Effector memory CD8-positive, alpha-beta T cell (primary cell): Measurements from ENCODE around the gene MMD.
"Not testable (repeated sequence)": the region's sequence is repeated elsewhere in the genome, so short reads cannot be mapped to it uniquely, and the experiment has no call there.

Experiments used
- ATAC-seq: fragments of 150-1000 bp; cut with Tn5 transposase; replicated peaks from 2 replicates; pipeline ENCODE4 v1.10.0; 2021; ENCODE audit warnings: mild to moderate bottlenecking, moderate library complexity
- DNase-seq, 3 experiments: peaks; one replicate each; pipeline ENCODE4 v3.0.0; 2021
- H3K27ac Mint-ChIP-seq, 2 donors: one replicate each; pipeline ENCODE4 v1.8.0; 2022; ENCODE audit warnings: mild to moderate bottlenecking in 2 of 2, mixed read lengths in 2 of 2, moderate library complexity in 2 of 2
- H3K27me3 Mint-ChIP-seq, 2 donors: one replicate each; pipeline ENCODE4 v1.8.0; 2022; ENCODE audit warnings: mixed read lengths in 2 of 2
- H3K36me3 Mint-ChIP-seq: one replicate; pipeline ENCODE4 v1.8.0; 2022; ENCODE audit warnings: mild to moderate bottlenecking, moderate library complexity, mixed read lengths; ENCODE audit not compliant: insufficient read depth
- H3K4me1 Mint-ChIP-seq, 2 donors: one replicate each; pipeline ENCODE4 v1.8.0; 2022; ENCODE audit warnings: low read depth in 2 of 2, mixed read lengths in 2 of 2
- H3K4me3 Mint-ChIP-seq, 2 donors: one replicate each; pipeline ENCODE4 v1.8.0; 2022; ENCODE audit warnings: mild to moderate bottlenecking in 2 of 2, mixed read lengths in 2 of 2, moderate library complexity in 2 of 2
- H3K9me3 Mint-ChIP-seq, 2 donors: one replicate each; pipeline ENCODE4 v1.8.0; 2022; ENCODE audit warnings: mixed read lengths in 2 of 2

MMD gene

DNA sequence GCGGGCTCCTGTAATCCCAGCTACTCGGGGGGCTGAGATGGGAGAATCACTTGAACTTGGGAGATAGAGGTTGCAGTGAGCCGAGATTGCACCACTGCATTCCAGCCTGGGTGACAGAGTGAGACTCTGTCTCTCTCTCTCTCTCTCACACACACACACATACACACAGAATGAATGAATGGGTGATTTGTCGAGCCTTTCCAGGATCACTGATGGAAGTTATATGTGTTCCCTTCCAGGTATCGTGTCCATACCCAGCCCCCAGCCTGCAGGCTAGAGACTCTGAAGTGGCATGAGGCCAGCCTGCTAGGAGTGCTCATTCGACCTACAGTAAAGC, 1.2 kb upstream of the MMD start:
- not testable (repeated sequence) for H3K36me3 Mint-ChIP-seq, ATAC-seq, DNase-seq, H3K27ac Mint-ChIP-seq, H3K9me3 Mint-ChIP-seq
- H3K27me3 Mint-ChIP-seq = peaks cover 28 to 32% of the 10 kb centered on the region in 2 donors
- H3K4me1 Mint-ChIP-seq = peaks cover 19 to 25% of the 10 kb centered on the region in 2 donors
- H3K4me3 Mint-ChIP-seq = peak overlapping the region in 1 of 2 donors; percentile 89

DNA sequence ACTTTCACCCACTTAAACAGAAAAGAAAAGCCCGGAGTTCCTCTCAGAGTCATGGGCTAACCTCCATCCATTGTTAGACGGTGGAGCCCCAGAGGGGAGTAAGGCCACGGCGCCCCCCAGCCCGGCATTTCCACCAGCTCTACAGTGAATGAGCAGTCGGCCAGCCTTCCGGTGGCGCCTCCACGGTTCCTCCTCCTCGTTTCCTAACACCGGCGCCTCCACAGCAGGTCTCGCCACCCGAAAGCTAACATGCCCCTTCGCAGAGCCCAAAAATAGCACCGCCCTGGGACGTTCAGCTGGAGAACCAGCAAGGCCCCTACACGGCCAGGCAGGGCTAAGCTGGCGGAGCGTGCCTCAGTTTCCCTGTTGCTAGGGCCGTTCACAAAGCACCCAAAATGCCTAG, 858 bp downstream of the MMD start:
- peak overlapping the region; percentile 89 to 92 for H3K4me3 Mint-ChIP-seq
- no peaks in the 10 kb centered on the region for H3K9me3 Mint-ChIP-seq
- peaks cover 29 to 37% of the 10 kb centered on the region in 2 donors for H3K4me1 Mint-ChIP-seq
- ATAC-seq (peak; percentile 19), DNase-seq (peak; percentile 10 to 25 (median 24))
- H3K27me3 Mint-ChIP-seq = peaks cover 25 to 26% of the 10 kb centered on the region in 2 donors
- peaks cover 10% of the 10 kb centered on the region for H3K36me3 Mint-ChIP-seq
- H3K27ac Mint-ChIP-seq = peak overlapping the region; percentile 71 to 91

DNA sequence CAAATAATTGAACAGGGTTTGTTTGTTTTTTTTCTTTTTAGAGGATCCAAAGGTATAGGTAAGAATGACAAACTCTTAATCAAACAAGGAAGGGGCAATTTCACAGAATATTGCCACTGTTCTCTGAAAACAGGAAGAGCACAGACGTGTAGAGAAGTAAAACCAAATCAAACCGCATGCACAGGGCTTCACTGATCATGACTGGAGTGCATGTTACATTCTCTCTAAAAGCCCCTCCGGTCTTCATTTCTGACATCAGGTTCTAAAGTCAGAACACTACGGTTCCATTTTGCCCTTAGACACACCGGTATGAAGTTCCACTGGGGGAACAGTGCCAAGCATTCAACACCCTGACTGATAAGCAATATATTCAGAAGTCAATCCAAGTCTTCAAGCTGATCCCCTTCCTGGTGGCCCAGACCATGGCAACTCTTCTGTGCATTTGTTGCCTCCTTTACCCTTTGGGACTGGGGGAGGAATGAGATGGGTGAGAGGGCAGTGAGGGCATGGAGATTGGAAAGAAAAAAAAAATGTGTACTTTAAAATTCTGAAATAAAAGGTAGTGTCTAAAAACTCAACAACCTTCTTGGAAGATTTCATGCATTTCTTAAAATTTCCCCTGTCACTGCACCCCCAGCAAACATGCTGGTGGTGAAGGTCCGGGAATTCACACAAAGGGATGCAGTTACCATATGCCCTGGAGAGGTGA, 1.4 kb downstream of the MMD start:
- Mint-ChIP-seq H3K27ac (peak overlapping the region; percentile 71 to 91), H3K27me3 (peaks cover 20 to 21% of the 10 kb centered on the region in 2 donors), H3K4me3 (peak overlapping the region; percentile 89 to 92), H3K4me1 (peaks cover 29 to 37% of the 10 kb centered on the region in 2 donors), H3K36me3 (peaks cover 10% of the 10 kb centered on the region), H3K9me3 (no peaks in the 10 kb centered on the region)
- DNase-seq = peak; percentile 0 to 12 (median 7)
- ATAC-seq = peak; percentile 34

DNA sequence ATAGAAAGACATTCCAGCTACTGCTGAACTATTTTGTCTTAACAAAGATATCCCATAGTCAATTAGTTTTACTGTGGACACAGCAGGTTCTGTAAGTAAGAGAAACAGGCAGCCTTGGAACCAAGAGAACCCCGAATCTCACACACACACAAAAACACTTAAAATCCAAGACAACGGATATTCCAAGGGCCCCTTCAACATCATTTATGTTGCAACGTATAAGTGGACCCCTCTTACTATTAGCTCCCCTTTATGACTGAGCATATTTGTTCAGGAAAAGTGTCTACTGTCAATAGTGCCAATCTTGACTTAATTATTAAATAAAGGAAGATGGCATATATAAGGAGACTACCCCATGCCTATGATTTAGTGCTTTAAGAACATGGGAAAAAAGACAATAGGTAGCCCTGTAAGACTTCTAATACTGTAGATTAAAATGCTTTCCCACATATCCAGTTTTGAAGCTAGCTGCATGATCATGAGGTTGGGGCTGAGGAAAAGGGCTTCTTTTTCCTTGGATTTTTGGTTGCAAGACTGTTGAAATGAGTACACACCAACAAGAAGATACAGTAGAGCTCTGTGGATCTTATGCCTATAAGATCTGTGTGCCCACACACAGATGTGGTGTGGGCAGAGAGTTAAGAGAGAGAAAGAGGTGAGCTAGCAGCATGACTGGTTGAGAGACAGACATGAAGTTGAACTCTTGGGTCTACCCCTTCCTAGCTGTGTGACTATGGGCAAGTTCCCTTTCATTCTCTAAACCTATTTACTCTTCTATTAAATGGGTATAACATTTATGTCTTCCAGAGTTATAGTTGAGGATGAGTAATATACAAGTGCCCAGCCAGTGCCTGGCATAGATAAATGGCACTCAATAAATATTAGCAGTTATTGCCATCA, 3.0 kb downstream of the MMD start:
- H3K36me3 Mint-ChIP-seq = peaks cover 18% of the 10 kb centered on the region
- peaks cover 36 to 45% of the 10 kb centered on the region in 2 donors for H3K4me1 Mint-ChIP-seq
- ATAC-seq (no peak), DNase-seq (no peak)
- peak overlapping the region in 1 of 2 donors; percentile 89 for H3K4me3 Mint-ChIP-seq
- H3K27me3 Mint-ChIP-seq = peaks cover 6 to 9% of the 10 kb centered on the region in 2 donors
- H3K9me3 Mint-ChIP-seq = no peaks in the 10 kb centered on the region
- H3K27ac Mint-ChIP-seq = peak overlapping the region; percentile 50 to 91

DNA sequence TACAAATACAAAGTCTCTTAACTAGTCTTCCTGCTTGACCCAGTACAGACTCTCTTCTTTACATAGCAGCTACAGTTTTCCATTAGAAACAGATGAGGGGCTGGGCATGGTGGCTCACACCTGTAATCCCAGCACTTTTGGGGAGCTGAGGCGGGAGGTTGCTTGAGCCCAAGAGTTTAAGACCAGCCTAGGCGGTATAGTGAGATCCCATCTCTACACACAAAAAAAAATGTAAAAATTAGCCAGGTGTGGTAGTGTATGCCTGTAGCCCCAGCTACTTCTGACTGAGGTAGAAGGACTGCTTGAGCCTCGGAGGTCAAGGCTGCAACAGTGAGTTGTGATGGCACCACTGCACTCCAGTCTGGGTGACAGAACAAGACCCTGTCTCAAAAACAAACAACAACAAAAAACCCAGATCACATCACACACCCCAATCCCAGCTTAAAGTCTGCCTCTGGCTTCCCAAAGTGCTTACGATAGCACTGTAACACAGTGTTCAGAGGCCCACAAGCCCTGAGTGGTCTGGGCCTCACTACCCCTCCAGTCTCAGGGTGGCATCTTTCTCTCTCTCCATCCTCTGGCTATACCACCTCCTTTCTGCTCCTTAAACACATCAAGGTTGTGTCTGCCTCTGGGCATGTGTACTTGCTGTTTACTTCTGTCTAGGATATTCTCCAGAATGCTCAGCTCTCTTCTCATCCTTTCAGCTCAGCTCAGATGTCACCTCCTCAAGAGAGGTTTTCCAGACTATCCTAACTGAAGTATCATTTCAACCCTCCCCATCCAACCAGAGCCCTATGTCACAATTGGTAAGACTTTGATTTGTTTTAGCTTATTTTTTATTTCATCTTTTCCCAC, 4.0 kb downstream of the MMD start:
- Mint-ChIP-seq H3K27me3 (no peaks in the 10 kb centered on the region), H3K27ac (peak overlapping the region; percentile 49 to 50), H3K4me3 (no peak overlapping the region), H3K4me1 (peaks cover 36 to 45% of the 10 kb centered on the region in 2 donors), H3K9me3 (no peaks in the 10 kb centered on the region), H3K36me3 (peaks cover 24% of the 10 kb centered on the region)
- ATAC-seq (no peak), DNase-seq (no peak)

DNA sequence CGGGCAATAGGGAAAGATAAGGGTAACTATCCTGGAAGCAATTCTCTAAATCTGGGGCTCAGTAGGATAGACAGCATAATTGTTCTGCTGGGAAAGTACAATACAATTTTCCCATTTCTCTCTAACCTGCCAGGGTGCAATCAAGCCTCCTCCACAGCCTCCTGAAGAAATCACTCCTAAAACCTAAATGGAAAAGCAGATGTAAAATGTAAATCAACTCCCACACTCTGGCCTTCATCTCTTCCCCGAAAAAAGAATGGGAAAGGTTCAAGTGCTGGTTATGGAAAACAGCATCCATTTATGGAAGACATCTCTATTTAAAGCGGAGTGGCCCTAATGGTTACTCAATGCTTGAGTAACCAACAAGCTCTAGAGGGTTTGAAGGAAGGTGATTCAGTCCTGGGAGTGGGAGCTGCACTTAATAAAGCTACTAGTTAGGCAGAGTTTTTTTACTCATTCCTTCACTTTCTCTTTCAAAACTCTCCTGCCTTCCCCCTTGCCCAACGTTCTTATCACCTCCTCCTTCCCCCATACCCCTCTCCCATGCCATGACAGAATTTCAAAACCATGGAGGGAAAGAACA, 5.1 kb downstream of the MMD start:
- H3K4me1 Mint-ChIP-seq = peaks cover 35 to 45% of the 10 kb centered on the region in 2 donors
- no peak for ATAC-seq
- H3K4me3 Mint-ChIP-seq = no peak overlapping the region
- no peak for DNase-seq
- H3K27ac Mint-ChIP-seq = peak overlapping the region in 1 of 2 donors; percentile 49
- H3K9me3 Mint-ChIP-seq = no peaks in the 10 kb centered on the region
- peaks cover 29% of the 10 kb centered on the region for H3K36me3 Mint-ChIP-seq
- no peaks in the 10 kb centered on the region for H3K27me3 Mint-ChIP-seq

DNA sequence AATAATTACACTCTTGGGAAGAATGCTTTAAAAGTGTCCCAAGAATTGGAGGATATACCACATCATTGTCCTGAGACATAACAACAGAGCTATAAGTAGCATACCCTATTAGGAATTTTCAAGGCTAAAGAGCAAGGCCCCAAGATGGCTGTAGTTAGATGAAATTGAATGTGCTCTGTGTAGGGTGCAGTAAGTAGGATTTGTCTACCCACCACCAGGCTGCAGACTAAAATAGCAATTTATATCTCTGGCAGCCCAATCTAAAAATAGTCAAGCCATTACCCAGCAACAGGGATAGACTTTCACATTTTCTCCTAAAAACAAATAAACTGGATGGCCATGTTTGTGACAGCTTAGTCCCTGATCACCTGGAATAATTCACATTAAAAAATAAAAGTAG, 5.6 kb downstream of the MMD start:
- no peaks in the 10 kb centered on the region for H3K9me3 Mint-ChIP-seq
- peaks cover 31% of the 10 kb centered on the region for H3K36me3 Mint-ChIP-seq
- H3K27ac Mint-ChIP-seq = no peak overlapping the region
- DNase-seq (no peak), ATAC-seq (no peak)
- no peak overlapping the region for H3K4me3 Mint-ChIP-seq
- H3K27me3 Mint-ChIP-seq = no peaks in the 10 kb centered on the region
- peaks cover 35 to 44% of the 10 kb centered on the region in 2 donors for H3K4me1 Mint-ChIP-seq

DNA sequence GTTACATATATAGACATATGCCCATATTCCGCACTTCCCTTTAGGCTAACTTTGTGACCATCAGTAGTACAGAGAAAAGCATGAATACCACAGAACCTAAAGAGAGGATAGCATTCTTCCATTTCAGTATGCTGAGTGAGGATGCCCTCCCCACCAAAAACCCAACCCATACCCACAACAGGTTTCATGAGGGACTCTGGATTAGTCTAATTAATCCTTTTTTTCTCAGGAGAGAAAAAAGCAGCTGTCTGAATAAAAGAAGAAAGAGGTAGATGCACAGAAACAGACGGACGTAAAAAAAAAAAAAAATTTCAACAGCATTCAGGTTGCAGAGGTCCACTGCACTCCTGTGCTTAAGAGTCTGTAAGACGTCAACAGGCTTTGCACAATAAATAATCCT, 6.7 kb downstream of the MMD start:
- no peak overlapping the region for H3K4me3 Mint-ChIP-seq
- peaks cover 35 to 37% of the 10 kb centered on the region in 2 donors for H3K4me1 Mint-ChIP-seq
- H3K27ac Mint-ChIP-seq = peak overlapping the region in 1 of 2 donors; percentile 66
- no peak for DNase-seq
- H3K9me3 Mint-ChIP-seq = no peaks in the 10 kb centered on the region
- H3K27me3 Mint-ChIP-seq = no peaks in the 10 kb centered on the region
- H3K36me3 Mint-ChIP-seq = peaks cover 32% of the 10 kb centered on the region
- ATAC-seq = no peak

DNA sequence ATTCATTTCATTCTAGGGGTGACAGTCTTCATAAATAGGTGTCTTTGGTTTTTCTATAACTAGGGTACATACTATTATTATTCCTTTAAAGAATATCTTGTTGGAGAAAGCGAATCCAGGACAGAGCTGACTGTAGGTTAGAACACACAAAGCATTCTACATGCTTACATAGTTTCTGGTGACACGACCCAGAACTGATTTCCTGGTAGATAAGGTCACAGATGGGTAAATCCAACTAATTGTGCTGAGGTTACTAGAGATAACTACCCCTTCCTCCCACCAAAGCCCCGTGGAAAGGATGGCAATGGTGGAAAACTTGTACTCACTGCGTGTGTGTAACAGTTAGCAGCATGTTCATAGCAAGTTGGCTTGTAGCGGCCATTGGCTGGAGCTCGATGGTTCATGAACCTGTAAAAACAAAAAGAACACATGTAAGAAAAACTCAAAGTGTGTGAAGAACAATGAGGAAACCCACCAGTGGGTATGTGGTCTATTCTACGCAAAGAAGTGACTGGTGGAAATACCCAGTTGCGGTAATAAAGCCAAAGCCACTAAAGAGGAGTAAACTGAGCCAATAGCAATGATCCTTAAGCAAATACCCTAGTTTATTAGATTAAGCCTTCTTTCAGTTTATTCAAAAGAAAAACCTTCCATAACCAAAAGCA, 7.7 kb downstream of the MMD start:
- Mint-ChIP-seq H3K27ac (peak overlapping the region in 1 of 2 donors; percentile 66), H3K4me1 (peaks cover 25 to 27% of the 10 kb centered on the region in 2 donors), H3K27me3 (no peaks in the 10 kb centered on the region), H3K9me3 (no peaks in the 10 kb centered on the region), H3K36me3 (peaks cover 42% of the 10 kb centered on the region), H3K4me3 (peak overlapping the region in 1 of 2 donors; percentile 26)
- peak in 2 of 3 experiments; percentile 10 to 16 for DNase-seq
- peak; percentile 93 for ATAC-seq

DNA sequence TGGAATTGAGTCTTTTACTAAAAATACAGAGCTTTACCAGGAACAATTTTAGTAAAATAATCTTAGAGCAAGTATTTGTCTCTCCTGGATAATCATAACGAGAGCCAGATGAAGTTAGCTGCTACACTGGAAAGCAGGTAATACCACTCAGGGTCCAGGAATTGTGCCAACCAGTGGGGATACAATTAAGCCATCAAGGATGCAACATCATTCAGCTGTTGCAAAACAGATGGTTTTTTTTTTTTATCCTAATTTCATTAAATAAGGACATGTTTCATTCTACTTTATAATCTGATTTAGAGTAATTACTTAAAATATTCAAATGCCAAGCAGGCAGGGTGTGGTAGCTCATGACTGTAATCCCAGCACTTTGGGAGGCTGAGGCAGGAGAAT, 10.2 kb downstream of the MMD start:
- DNase-seq = no peak
- Mint-ChIP-seq H3K9me3 (no peaks in the 10 kb centered on the region), H3K4me3 (no peak overlapping the region), H3K27me3 (no peaks in the 10 kb centered on the region), H3K4me1 (peaks cover 8 to 10% of the 10 kb centered on the region in 2 donors), H3K27ac (no peak overlapping the region), H3K36me3 (peaks cover 62% of the 10 kb centered on the region)
- ATAC-seq = no peak

DNA sequence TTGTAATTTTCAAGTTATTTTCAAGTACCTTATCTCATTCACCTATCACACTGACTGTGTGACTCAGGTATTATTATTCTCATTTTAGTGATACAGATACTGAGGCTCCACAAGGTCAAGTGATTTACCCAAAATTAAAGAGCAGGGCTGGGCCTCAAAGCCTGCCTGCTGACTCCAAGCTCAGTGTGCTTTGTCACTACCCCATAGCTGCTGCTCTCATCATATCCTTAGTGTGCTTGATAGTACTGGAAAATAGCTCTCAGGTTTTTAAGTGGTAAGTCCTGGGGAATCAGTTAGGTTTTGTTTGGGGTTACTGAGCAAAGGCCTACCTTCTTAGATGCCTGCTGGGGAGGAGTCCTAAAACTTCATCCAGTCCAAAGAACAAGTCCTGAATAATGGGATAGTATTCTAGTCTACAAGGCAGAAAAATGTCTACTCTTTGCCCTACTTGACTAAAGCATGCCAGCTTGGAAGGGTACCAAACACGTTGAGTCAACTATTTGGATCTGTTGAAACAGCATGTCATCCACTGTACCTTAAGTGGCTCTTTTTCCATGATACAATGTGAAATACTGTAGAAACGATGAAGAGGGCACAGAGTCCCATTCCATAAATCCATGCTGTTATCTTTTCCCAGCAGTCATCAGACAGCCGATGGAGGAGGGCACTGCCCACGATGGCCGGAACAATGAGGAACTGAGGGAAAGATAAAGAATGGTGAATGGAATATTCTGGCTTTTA, 10.7 kb downstream of the MMD start:
- ATAC-seq = no peak
- no peaks in the 10 kb centered on the region for H3K9me3 Mint-ChIP-seq
- H3K4me1 Mint-ChIP-seq = peaks cover 7 to 8% of the 10 kb centered on the region in 2 donors
- no peak for DNase-seq
- no peaks in the 10 kb centered on the region for H3K27me3 Mint-ChIP-seq
- H3K27ac Mint-ChIP-seq = no peak overlapping the region
- peaks cover 68% of the 10 kb centered on the region for H3K36me3 Mint-ChIP-seq
- no peak overlapping the region for H3K4me3 Mint-ChIP-seq
